GM12878 (cell line): ENCODE measurements around the gene KRTAP22-1.

Source experiments
- CEBPB ChIP-seq, 2 experiments: fragments of 150-350 bp in 1 of 2; IDR thresholded peaks; 2 replicates each; pipeline ENCODE4 v1.6.1; 2012 to 2014; ENCODE audit warnings: low read depth in 2 of 2, low read length in 2 of 2, borderline replicate concordance in 1 of 2, inconsistent platforms in 1 of 2
- MXI1 ChIP-seq: fragments of 150-350 bp; IDR thresholded peaks from 2 replicates; pipeline ENCODE4 v1.6.1; 2011; ENCODE audit warnings: low read depth, mild to moderate bottlenecking, inconsistent platforms, low read length, improper control_type of control experiment
- PAX8 ChIP-seq: fragments of 450-650 bp; IDR thresholded peaks from 2 replicates; pipeline ENCODE4 v1.6.1; 2017; ENCODE audit warnings: mild to moderate bottlenecking, moderate library complexity
- SMC3 ChIP-seq: IDR thresholded peaks from 2 replicates; pipeline ENCODE4 v1.6.1; 2011; ENCODE audit warnings: low read length, improper control_type of control experiment, borderline replicate concordance
- SP1 ChIP-seq: IDR thresholded peaks from one replicate; pipeline ENCODE4 v1.6.1; 2011; ENCODE audit warnings: low read depth, low read length
- ZBTB40 ChIP-seq: fragments of 450-650 bp; IDR thresholded peaks from 2 replicates; pipeline ENCODE4 v1.6.1; 2016; ENCODE audit warnings: mild to moderate bottlenecking, moderate library complexity, borderline replicate concordance
- ZNF274 ChIP-seq: IDR thresholded peaks from one replicate; pipeline ENCODE4 v1.8.0; 2011; ENCODE audit not compliant: insufficient read length, insufficient read depth
- TF ChIP-seq, protein P1 (sequence below), 3 experiments: IDR thresholded peaks in 2 of 3; conservative IDR thresholded peaks in 1 of 3; 2 replicates each; pipeline ENCODE4 v1.5.1; 2011; ENCODE audit warnings: low read depth in 3 of 3, low read length in 3 of 3, mild to moderate bottlenecking in 3 of 3, control low read depth in 2 of 3, moderate library complexity in 2 of 3, inconsistent platforms in 1 of 3, mixed read lengths in 1 of 3; ENCODE audit not compliant: control insufficient read depth in 2 of 3, insufficient read depth in 1 of 3; ENCODE audit errors: extremely low read depth in 1 of 3
- TF ChIP-seq, protein P2 (sequence below): fragments of 450-650 bp; formaldehyde crosslinking; IDR thresholded peaks from 2 replicates; pipeline ENCODE4 v1.4.0; 2020; ENCODE audit warnings: mild to moderate bottlenecking, moderate library complexity

- TF ChIP-seq PAX8 = no peak
- TF ChIP-seq, protein P1, sequence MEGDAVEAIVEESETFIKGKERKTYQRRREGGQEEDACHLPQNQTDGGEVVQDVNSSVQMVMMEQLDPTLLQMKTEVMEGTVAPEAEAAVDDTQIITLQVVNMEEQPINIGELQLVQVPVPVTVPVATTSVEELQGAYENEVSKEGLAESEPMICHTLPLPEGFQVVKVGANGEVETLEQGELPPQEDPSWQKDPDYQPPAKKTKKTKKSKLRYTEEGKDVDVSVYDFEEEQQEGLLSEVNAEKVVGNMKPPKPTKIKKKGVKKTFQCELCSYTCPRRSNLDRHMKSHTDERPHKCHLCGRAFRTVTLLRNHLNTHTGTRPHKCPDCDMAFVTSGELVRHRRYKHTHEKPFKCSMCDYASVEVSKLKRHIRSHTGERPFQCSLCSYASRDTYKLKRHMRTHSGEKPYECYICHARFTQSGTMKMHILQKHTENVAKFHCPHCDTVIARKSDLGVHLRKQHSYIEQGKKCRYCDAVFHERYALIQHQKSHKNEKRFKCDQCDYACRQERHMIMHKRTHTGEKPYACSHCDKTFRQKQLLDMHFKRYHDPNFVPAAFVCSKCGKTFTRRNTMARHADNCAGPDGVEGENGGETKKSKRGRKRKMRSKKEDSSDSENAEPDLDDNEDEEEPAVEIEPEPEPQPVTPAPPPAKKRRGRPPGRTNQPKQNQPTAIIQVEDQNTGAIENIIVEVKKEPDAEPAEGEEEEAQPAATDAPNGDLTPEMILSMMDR (IDR thresholded peaks at IDR 0.05 in 2 of 3, conservative IDR thresholded peaks at IDR 0.05 in 1 of 3; ENCODE audit: control insufficient read depth in 2 of 3, extremely low read depth in 1 of 3, insufficient read depth in 1 of 3, low read depth in 3 of 3, low read length in 3 of 3) = no peak
- TF ChIP-seq CEBPB (IDR thresholded peaks at IDR 0.05; ENCODE audit: borderline replicate concordance in 1 of 2, low read depth in 2 of 2, low read length in 2 of 2) = no peak
- no peak for TF ChIP-seq SP1
- TF ChIP-seq, protein P2, sequence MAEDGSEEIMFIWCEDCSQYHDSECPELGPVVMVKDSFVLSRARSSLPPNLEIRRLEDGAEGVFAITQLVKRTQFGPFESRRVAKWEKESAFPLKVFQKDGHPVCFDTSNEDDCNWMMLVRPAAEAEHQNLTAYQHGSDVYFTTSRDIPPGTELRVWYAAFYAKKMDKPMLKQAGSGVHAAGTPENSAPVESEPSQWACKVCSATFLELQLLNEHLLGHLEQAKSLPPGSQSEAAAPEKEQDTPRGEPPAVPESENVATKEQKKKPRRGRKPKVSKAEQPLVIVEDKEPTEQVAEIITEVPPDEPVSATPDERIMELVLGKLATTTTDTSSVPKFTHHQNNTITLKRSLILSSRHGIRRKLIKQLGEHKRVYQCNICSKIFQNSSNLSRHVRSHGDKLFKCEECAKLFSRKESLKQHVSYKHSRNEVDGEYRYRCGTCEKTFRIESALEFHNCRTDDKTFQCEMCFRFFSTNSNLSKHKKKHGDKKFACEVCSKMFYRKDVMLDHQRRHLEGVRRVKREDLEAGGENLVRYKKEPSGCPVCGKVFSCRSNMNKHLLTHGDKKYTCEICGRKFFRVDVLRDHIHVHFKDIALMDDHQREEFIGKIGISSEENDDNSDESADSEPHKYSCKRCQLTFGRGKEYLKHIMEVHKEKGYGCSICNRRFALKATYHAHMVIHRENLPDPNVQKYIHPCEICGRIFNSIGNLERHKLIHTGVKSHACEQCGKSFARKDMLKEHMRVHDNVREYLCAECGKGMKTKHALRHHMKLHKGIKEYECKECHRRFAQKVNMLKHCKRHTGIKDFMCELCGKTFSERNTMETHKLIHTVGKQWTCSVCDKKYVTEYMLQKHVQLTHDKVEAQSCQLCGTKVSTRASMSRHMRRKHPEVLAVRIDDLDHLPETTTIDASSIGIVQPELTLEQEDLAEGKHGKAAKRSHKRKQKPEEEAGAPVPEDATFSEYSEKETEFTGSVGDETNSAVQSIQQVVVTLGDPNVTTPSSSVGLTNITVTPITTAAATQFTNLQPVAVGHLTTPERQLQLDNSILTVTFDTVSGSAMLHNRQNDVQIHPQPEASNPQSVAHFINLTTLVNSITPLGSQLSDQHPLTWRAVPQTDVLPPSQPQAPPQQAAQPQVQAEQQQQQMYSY (CRISPR knock-in tag) = no peak
- no peak for TF ChIP-seq MXI1
- no peak for TF ChIP-seq ZNF274
- TF ChIP-seq ZBTB40 = no peak
- no peak for TF ChIP-seq SMC3
Measured at GRCh38 chr21:30620522-30620921, 19.6 kb downstream of the KRTAP22-1 start, which contains the start of gene KRTAP20-4.
